Activated effector memory CD4-positive, alpha-beta T cell treated with Interleukin-2 at 50 U/mL for 16 hours (primary cell): ENCODE measurements around the gene YWHAH.

Experiments
- DNase-seq: peaks from one replicate; pipeline ENCODE4 v3.0.0-alpha.2; 2020

The YWHAH gene

DNA sequence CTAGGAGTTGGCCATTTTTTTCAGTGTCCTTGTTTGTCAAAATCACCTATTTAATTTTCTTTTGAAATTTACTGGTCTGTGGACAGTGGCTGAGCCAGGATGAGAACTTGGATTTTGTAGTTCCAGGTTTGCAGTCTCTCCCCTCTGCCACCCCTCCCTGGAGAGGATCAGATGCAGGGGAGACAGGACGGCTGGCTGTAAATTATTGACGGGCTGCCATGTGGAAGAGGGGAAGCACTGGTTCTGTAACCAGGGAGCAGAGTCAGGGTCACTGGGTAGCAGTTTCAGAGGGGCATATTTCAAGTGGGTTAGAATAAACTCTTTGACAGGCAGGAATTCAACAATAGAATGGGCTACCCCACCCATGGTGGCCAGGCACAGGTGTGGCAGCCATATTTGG, 20.6 kb upstream of the YWHAH start:
- no peak for DNase-seq

DNA sequence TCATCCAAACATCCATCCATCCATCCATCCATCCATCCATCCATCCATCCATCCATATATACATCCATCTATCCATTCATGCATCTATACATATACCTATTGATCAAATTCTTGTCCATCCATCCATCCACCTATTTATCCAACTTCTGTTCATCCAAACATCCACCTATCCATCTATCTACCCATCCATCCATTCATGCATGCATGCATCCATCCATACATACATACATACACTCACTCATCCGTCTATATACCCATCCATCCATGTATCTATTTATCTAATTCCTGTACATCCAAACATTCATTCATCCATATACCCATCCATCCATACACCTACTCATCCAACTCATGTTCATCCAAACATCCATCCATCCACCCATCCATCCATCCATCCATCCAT, 19.3 kb upstream of the YWHAH start:
- DNase-seq = no peak

DNA sequence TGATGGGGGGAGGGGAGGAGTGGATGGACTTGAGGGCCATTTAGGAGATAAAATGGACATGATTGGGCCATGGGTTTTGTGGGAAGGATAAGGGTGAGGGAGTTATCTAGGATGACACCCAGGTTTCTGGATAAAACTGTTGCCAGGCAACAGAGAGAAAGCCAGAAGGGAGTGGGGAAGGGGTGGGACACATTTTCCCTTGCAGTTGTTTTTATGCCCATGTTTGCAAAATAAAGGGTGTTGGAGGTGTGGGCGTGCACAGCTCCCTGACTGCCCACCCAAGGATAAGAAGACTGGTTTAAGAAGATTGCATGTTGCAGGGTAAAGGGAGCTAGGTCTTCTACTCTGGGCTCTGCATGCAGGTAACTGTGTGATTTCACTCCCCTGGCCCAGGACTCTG, 18.3 kb upstream of the YWHAH start:
- no peak for DNase-seq

DNA sequence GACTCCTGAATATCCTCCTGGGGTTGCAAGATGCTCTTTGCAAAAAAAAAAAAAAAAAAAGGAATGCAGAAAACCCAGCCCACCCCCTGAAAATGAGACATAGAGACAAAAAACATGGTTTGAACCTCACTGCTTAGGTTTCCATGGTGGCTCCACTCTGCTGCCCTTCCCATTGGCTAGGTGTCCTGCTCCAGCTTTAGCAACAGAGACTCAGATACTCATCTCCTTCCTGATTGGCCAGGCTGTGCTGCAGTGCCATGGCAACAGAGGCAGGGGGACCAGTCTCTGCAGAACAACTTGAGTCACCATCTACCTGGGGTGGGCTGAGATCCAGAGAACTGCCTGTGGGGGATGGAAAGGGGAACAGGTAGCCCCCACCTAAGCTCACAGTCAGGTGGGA, 17.4 kb upstream of the YWHAH start:
- DNase-seq = no peak

DNA sequence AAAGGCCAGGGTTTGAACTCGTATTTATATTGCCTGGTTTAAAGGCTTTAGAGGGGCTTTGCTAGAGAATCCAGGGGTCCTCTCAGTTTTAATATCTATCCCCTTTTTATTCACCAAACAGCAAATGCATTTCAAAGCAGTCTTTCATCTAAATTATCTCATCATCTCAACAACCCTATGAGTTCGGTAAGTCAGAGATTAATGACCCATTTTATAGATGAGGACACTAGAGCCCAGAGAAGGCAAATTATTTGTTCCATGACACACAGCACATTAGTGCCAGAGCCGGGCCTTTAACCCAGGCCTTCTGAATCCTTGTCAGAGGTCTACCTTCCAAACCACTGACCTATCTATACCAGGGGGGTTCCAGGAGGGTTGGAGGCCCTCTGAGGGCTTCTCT, 16.8 kb upstream of the YWHAH start:
- no peak for DNase-seq

DNA sequence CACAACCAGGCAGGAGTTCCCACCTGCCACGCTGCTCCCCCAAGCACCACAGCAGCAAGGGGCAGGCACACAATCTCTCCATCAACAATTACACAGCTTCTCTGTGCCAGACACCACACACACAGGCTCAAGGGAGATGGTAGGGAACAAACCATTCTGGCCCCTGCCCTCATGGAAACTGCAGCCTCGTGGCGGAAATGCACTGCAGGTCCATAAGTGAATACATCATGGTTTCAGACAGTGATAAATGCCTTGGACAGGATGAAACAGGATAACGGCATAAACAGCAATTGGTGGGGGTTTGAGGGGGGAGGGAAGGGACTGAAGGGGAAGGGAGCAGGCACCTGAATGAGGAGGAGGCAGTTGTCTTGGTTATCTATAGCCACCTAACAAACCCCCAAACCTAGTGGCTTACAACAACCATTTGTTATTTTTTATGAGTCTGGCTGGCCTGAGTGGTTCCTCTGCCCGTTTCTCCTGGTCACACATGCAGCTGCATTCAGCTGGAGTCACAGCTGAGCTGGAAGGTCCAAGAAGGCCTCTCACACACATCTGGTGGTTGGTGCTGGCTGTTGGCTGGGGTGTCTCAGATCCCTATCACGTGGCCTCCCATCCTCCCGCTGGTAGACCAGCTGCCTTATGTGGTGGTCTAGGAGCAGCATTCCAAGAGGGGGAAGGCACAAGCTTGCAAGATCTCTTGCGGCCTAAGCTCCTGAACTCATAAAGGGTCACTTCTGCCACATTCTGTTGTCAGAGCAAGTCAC, 15.0 kb upstream of the YWHAH start:
- no peak for DNase-seq

DNA sequence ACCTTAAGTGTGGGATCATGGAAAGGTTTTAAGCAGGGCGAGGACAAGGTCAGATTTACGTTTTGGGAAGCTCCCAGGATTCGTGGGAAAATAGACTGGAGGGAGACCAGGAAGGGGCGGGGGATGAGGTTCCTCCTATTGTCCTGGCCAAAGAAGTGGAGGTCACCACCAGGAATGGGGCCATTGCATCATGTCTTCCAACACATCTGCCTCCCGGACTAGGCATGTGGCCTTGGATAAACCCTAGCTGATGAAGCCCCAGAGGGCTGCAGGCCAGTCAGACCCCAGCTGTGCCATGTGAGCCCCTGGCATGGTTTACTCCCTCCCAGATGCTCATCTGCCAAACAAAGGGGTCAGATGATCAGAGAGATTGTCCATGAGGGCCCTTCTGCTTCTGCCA, 11.5 kb upstream of the YWHAH start:
- no peak for DNase-seq

DNA sequence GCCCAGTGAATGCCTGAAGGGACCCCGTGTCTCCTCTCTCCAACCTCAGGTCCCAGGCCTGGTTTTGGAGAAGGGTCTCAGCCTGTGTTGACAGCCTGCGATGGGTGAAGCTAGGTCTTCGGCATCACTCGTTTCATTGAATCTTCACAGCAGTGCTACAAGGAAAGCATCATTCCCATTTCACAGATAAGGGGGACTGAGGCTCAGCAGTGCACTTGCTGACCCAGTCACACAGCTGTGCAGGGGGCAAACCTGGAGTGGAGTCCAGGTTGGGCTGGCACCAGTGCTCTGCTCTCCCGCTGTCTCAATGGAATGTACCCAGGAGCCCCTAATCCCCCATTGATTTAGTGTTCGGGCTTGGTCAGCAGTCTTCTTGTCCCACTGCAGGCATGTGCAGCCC, 10.9 kb upstream of the YWHAH start:
- no peak for DNase-seq

DNA sequence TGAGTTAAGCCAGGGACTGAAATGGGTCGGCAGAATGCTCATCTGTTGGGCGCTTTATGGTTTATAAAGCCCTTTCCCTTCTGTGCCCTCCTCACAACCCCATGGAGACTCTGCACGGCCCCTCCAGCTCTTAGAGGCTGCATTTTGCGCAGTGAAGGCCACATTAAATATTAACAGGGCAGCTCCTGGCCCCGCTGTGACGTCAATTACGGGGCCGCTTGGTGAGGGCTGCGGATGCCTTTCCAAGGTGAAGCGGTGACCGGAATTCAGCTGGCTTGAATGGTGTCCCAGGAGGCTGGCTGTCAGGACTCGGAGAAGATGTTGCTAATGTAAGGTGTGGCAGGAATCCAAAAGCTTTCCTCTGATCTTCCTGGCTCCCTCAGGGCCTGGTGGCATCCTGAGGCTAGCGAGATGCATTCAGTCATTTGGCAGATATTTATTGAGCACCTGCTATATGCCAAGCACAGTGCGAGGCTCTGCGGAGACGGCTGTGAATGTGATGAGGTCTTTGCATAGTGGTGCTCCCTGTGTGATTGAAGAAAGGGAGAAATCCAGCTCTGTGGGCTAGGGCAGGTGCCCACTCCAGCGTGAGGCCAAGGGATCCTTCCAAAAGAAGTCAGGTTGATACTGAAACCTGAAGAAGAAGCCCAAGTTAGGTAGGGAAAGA, 10.4 kb upstream of the YWHAH start:
- DNase-seq = no peak

DNA sequence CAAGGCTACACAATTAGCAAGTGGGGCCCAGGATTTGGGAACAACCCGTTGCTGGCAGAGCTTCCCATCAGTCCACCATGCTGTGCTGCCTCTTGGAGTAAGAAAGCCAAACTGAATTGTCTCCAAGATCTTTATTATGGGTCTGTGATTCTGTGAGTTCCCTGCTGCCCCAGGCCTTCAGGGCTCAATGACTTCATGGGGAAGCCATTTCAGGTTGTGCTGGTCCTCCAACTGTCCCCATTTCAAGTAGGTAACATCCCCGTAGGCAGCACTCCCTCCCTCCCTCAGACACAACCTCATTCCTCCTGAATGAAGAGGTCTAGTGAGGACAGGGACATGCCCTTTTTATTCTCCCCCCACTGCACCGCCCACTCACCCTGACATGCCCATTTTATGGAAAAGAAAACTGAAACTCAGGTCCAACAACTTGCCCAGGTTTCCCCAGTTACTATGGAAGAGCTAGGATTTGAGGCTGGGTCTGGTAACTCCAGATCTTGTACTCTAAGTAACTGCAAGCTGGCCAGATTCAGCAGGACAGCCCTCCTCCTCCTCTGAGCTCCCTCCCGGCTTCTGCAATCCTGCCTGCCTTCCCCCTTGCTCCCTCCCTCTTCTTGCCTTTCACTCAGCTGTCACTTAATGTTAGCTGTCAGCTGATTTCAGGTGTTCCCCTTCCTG, 8.2 kb upstream of the YWHAH start:
- DNase-seq = no peak

DNA sequence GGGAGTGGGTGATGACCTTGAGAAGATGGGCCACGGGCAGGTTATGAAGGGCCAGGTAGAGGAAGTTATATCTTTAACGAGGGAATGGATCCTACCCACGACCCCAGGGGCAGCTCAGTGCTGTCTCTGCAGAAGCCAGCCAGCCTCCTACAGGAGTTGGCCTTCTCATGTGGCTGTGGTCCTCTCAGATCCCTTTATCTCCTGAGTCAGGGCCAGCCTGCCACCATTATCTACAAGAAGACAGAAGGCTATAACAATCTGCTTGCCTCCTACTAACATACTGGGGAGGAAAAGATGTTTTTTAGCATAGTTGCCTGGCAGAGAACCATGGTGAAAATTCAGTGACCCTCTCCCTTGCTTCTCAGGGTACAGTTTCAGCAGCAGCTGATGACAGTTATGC, 7.0 kb upstream of the YWHAH start:
- no peak for DNase-seq

DNA sequence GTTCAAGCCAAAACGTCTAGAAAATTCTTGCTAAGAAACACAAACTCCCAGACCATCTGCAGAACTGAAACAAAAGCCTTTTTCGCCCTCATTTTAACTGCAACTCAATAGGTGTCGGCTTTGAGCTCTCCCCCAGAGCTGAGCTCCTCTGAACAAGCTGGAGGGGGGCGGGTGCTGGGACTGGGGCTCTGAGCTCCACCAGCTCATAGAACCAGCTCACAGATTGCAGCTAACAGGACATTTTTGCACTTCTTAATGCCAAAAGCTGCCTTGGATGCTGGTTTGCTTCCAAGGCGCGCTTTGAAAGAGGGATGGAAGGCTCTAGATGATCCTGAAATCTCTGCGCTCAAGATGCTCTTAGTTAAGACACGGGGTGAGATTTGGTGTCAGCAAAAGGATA, 6.0 kb upstream of the YWHAH start:
- no peak for DNase-seq

DNA sequence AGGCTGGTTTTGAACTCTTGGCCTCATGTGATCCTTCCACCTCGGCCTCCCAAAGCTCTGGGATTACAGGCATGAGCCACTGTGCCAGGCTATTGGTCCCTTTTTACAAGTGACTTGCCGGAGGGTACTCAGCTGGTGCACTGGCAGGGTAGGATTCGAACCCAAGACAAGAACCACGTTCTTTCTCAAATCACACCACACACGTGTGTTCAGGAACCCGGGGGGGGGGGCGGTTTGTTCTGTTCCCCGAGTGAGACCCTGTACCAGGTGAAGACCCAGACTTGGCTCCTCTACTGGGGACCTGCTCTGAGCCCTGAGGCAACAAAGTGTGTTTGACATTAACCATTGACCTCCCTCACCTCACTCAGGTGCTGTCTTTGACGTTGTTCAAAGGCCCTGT, 3.8 kb upstream of the YWHAH start:
- DNase-seq = no peak

DNA sequence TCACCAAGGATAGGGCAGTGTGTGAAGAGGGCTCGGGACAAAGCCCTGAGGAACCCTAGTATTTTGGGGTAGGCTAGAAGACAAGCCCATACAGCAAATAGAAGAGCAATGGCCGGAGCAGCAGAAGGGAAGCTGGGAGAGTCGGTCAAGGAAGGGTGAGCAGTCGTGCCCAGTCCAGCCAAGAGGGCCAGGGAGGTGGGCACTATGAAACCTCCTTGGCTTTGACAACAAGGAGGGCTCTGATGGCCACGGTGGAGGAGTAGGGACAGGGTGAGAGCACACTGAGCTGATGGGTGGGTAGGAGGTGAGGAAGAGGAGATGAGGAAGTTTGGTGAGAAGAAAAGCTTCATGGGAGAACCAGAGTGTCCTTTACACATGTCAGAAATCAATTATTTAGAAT, 2.2 kb upstream of the YWHAH start:
- no peak for DNase-seq

DNA sequence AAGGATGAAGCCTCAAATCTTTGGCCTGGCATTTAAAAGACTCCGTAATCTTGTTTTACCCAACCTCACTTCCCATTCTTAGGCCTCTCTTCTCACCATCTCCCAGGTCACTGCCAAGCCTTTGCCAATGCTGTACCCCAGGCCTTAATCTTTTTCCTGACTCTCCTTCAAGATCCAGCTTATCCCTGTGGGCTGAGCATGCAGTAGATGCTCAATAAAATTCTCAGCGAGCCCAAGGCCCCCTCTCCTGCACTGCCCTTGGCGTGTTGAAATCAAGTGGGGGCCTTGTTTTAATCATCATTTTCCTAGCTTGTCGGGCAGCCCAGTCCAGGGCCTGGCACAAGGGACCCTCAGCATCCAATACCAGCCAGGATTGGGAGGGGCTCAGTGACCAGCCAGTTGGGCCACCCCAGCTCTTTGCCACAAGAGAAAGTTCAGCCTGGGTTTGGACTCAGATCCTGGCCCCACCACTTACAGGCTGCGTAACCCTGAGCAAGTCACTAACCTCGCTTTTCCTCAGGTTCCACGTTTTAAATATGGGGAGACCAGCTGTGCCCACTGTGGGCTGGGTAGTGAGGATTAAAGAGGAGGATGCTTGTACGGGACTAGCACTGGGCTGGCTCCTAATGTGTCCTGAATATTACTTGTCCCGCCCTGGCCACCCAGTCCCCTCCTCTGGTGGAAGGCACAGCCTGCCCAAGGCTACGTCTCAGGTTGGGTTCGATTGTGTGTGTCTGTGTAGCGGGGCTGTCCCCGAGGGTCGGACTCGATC, 943 bp upstream of the YWHAH start:
- DNase-seq = no peak

DNA sequence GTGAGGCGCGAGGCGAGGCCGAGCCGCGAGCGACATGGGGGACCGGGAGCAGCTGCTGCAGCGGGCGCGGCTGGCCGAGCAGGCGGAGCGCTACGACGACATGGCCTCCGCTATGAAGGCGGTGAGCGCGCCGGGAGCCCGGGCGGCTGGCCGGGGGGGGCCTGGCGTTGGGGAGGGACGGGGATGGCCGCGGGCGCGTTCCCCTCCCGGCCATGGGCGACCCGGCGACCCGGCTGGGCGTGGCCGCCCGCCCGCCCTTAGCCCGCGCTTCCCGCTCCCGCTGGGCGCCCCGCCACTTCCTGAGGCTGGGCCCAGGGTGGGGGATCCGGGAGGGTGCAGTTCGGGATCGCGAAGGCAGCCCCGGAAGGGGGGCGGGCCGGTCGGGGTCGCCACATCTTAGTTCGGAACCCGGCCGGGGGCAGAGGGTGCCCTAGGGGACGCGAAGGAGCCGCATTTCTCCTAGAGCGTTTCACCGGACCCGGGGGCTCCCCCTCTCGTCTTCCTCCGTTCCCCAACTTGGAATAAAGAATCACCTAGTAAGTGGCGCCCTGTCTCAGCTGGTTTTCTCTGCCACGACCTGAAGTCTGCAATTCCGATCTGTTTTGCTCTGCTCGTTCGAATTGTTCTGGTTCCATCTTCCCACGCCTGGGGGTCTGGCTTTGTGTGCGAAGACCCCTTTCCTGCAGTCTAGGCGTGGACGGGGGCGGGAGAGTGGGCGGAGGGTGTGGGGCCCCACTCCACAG, 536 bp downstream of the YWHAH start:
- DNase-seq = peak; percentile 23

DNA sequence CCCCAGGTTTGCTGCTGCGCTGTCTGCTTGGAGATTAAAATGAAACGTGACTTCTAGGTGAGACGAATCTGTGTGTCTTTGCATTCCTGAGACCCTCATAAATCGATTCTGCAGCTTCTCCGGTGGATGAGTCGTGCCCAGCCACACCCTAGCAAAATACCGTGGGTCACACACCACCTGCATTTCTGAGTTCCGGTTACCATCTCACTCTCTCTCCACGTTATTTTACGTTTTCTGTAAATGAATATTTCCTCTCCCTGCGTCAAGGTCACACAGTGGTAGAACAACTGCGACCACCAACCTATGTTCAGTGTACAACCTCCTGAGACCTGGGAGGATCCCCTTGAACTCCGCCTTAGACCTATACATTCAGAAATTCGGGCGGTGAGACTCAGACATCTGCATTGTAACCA, 1.1 kb downstream of the YWHAH start:
- no peak for DNase-seq

DNA sequence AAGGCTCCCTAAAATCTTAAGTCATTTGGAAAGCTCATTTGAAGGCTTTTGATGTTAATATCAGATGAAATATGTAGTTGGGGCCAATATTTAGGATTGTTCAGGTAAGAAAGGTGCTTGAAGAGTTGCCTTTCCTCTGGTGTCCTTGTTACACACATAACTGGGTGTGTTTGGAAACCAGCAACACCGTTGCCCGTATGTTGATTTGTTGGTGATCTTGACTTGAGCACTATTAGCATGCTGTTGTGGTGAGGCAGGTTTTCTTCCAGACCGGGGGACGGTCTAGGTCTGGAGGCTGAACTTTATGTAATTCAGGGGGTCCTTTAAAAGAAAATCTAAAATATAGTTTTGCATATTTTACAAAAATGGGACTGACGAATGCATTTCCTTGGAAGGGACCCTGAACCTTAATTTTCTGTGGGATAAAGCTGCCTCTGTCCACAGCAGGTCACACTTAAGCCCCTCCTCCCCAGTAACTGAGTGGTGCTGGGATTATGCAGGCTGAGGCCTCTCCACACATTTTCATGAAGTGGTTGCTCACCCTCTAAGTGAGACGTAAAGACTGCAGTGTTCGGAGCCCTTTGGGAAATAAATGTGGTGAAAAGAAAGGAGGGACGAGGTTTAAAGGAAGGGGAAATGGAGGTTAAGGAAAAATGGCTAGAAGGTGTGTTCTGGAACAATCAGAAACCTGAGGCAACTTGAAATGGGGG, 1.8 kb downstream of the YWHAH start:
- no peak for DNase-seq

DNA sequence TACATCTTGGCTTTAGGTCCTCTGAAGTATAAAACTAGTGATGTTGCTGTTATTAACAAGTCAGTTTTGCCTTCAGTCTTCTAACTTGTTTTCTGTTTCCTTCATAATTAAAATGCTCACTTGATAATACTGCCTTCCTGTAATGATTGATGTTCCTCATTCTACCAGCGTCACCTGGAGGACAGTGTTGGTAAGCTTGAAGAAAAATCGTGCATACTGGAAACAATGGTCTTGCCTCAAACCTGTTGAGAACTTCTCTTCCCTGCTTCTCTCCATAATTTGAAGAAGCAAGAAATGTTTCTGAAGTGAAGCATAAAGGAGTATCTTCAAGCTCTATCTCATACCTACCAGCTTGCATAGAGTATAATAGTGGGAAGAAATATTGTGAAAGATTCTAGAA, 3.0 kb downstream of the YWHAH start:
- DNase-seq = no peak

DNA sequence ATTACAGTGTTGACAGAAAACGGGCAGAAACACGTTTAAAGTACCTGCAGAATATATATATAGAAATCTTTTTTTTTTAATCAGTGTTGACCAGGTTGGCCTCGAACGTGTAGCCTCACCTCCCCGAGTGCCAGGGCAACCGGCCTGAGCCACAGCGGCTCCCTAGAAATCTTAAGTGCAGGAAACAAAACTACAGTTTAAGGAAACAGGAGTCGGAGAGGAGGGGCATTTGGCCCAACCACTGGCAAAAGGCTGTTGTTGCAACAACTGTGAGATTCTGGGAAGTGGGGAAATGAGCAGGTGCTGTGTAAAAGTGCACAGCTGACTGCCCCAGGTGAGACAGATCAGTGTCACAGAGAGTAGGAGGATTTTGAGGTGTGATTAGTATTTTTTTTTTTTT, 3.7 kb downstream of the YWHAH start:
- DNase-seq = no peak

DNA sequence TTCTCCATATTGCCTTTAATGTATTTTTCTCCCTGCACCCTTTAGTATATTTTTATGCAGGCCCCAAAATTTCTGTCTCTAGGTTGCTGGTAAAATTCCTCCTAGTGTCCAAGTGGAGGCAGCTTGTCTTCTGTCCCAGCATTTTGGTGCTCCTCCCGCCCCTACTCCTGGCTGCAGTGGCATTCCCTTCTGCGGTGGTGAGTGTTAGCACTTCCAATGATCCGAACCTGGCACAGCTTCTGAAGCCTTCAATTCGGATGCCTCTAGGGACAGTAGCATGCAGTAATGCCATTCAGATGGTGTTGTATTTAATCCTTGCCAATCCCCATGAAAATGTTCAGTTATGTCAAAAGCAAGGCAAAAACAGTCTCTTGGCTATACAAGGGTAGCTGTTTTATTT, 5.9 kb downstream of the YWHAH start:
- no peak for DNase-seq
